MM.1S (cell line): ENCODE data around the gene MCF2L2.

Experiments used
- CTCF ChIP-seq: fragments of 300-600 bp; sonication (generic); IDR thresholded peaks from 2 replicates; pipeline ENCODE4 v1.5.1; 2016; ENCODE audit warnings: antibody characterized with exemption, low read length, mixed read lengths
- EZH2 ChIP-seq: fragments of 300-600 bp; sonication (generic); optimal IDR thresholded peaks from 2 replicates; pipeline ENCODE3; 2017; ENCODE audit warnings: low read depth, mild to moderate bottlenecking, antibody characterized with exemption, low read length, mixed read lengths

GRCh38 chr3:183182073-183182472 lies 246.3 kb downstream of the MCF2L2 start:
- TF ChIP-seq CTCF = no peak
- TF ChIP-seq EZH2 = no peak
